Psoas muscle (tissue), 8 donors: ENCODE results near the gene SLC38A10. TPM values are rescaled to one million over a fixed set of nuclear protein-coding genes. Genes with fewer than 3 reads are reported as not detected.

ENCODE experiments used
- ATAC-seq, 4 donors: fragments of 200-7000 bp; cut with Tn5 transposase; one replicate each; pipeline ENCODE4 v1.9.1; 2020; ENCODE audit warnings: moderate library complexity in 3 of 4, mild to moderate bottlenecking in 2 of 4
- DNase-seq, 2 donors: peaks; one replicate each; pipeline ENCODE4 v3.0.0-alpha.2; 2020
- H3K27ac ChIP-seq: fragments of 200-600 bp; one replicate; pipeline ENCODE4 v1.8.0; 2022
- H3K27me3 ChIP-seq, 3 donors: fragments of 200-600 bp in 1 of 3; one replicate each; pipeline versions ENCODE4 v1.6.1 to v1.8.0; 2013 to 2022; ENCODE audit warnings: low read length in 2 of 3, mild to moderate bottlenecking in 2 of 3, moderate library complexity in 1 of 3; ENCODE audit not compliant: insufficient read depth in 3 of 3
- H3K36me3 ChIP-seq, 2 donors: fragments of 200-600 bp in 1 of 2; one replicate each; pipeline versions ENCODE4 v1.6.1 to v1.8.0; 2013 to 2022; ENCODE audit warnings: low read depth in 1 of 2, mild to moderate bottlenecking in 1 of 2, moderate library complexity in 1 of 2; ENCODE audit not compliant: insufficient read depth in 1 of 2
- H3K4me1 ChIP-seq: fragments of 200-600 bp; one replicate; pipeline ENCODE4 v1.8.0; 2022
- H3K4me3 ChIP-seq: fragments of 200-600 bp; one replicate; pipeline ENCODE4 v1.8.0; 2022; ENCODE audit warnings: mild to moderate bottlenecking
- H3K9me3 ChIP-seq: fragments of 200-600 bp; one replicate; pipeline ENCODE4 v1.8.0; 2022
- WGBS, 3 donors: extraction: QIAGEN DNeasy Blood & Tissue Kit; methylation state at CpG; one replicate each; pipeline versions ENCODE4 v1.1.6 to v1.1.7; 2013; 5-methylcytosine and 5-hydroxymethylcytosine counted together
- intact Hi-C, 2 donors: fragments of 100-400 bp; cut with DNase I; formaldehyde crosslinking; loops; one replicate each; pipeline versions ENCODE4 v1.11.0 to v1.14.2; 2022
- polyA plus RNA-seq, 3 donors: library from polyadenylated mRNA; stranded (reverse); fragments of 200-250 nt; gene quantifications; one replicate each; pipeline ENCODE4 v1.2.3, GENCODE V29; 2013
- total RNA-seq, 4 donors: library from RNA; stranded (reverse); fragmentation: NEBNext Ultra II Directional in 2 of 4; extraction: Animal tissue kit (Norgen Biotek cat#: 25700) in 2 of 4; gene quantifications; one replicate each; pipeline versions ENCODE4 v1.2.1 to v1.2.4, GENCODE V29; 2021 to 2023
- TF ChIP-seq, protein P1 (sequence below): fragments of 200-600 bp; IDR thresholded peaks from one replicate; pipeline ENCODE4 v1.8.0; 2022; ENCODE audit warnings: antibody characterized with exemption
- donor health status: healthy with polysubstance abuse.
- donor health status: DM: no; HTN: no; CAD: no; lungs with moderate emphysema.
- donor health status: Bipolar disorder and iron deficiency.
- donor health status: healthy.
- donor health status: DM: yes; HTN: yes; CAD: no.
- donor health status: DM: no; HTN: no; CAD: no.
- donor health status: DM: no; HTN: no; CAD: no.
- donor health status: DM: yes; HTN: yes; CAD: no.

SLC38A10 gene
- total and polyA plus RNA-seq, 7 donors: 16.7 to 40.6 (median 19.8) TPM

DNA sequence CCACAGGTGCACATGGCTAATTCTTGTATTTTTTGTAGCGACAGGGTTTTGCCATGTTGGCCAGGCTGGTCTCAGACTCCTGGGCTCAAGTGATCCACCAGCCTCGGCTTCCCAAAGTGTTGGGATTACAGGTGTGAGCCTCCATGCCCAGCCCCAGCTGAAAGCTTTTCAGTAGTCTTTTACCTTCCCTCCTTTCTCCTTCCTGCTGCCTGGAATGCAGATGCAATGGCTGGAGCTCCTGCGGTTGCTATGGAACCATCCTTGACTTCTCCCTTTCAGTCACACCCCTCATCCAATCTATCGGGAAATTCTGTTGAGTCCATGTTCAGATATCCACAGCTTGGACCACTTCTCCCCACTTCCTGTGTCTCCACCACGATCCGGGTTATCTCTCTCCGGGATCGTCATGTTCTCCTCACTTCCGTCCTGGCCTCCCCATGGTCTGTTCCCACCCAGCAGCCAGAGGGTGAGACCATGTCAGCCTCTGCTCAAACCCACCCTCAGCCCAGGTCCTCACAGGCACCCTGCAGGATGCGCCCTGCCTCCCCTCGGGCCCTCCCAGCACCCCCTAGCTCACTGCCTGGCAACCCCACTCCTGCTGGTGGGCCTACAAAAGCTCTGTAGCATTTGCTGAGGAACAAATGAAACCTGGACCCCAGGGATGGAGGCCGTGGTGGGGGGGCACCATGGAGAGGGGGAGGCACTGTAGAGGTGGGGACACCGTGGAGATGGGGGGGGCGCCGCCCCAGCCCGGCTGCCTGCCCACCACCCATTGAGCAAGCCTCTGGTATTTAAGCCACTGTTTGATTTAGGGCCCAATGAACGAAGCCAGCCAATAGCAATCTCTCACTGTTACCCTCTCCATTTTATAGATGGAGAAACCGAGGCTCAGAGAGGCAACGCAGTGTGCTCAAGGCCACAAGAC is 12.8 kb upstream of the SLC38A10 start:
- H3K4me3 ChIP-seq: peak overlapping the region; percentile 61
- H3K9me3 ChIP-seq: no peaks in the 10 kb centered on the region
- intact Hi-C loops: loop anchor here in 1 of 2 donors (5.0 kb wide), 1 partner anchor 79 kb away; no protein-coding TSS in a partner anchor
- H3K27ac ChIP-seq: peak overlapping the region; percentile 80
- peaks cover 17% of the 10 kb centered on the region for H3K4me1 ChIP-seq
- no peaks in the 10 kb centered on the region for H3K36me3 ChIP-seq
- ATAC-seq: no peak
- peak in 1 of 2 donors; percentile 16 for DNase-seq
- no peaks in the 10 kb centered on the region for H3K27me3 ChIP-seq
- TF ChIP-seq, protein P1, sequence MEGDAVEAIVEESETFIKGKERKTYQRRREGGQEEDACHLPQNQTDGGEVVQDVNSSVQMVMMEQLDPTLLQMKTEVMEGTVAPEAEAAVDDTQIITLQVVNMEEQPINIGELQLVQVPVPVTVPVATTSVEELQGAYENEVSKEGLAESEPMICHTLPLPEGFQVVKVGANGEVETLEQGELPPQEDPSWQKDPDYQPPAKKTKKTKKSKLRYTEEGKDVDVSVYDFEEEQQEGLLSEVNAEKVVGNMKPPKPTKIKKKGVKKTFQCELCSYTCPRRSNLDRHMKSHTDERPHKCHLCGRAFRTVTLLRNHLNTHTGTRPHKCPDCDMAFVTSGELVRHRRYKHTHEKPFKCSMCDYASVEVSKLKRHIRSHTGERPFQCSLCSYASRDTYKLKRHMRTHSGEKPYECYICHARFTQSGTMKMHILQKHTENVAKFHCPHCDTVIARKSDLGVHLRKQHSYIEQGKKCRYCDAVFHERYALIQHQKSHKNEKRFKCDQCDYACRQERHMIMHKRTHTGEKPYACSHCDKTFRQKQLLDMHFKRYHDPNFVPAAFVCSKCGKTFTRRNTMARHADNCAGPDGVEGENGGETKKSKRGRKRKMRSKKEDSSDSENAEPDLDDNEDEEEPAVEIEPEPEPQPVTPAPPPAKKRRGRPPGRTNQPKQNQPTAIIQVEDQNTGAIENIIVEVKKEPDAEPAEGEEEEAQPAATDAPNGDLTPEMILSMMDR: no peak
- WGBS, 3 donors: 91% methylated on average over 19 of the region's 19 CpGs

DNA sequence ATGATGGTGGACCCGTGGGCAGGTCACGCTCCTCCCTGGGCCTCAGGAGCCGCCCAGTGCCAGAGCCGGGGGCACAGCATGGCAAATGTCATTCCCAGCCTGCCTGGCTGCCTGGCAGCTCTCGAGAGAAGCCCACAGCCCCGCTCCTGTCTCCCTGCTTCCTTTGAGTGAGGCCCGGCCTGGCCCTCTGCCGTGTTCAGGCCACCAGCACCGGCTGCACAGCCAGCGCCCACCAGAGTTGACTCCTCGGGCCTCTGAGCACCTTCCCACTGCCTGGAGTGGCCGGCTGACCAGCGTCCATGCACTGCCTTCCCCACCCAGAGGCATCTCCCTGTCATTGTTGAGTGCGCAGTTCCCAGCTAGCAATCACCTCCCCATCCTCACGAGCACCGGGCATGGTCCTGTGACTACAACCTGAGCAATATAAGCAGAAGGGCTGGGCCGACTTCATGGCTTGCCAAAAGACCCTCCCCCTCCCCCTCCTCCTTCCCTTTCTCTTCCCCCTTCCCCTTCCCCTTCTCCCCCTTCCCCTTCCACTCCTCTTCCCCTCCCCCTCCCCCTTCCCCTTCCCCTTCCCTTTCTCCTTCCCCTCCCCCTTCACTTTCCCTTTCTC is 11.9 kb upstream of the SLC38A10 start:
- intact Hi-C loops: loop anchor here in 1 of 2 donors (5.0 kb wide), 1 partner anchor 80 kb away; no protein-coding TSS in a partner anchor
- H3K4me3 ChIP-seq: no peak overlapping the region
- ATAC-seq: no peak
- H3K27ac ChIP-seq: peak overlapping the region; percentile 71
- TF ChIP-seq, protein P1: no peak
- WGBS, 3 donors: 65 to 78% (median 74%) methylated on average over 15 to 17 of the region's 17 CpGs
- H3K9me3 ChIP-seq: no peaks in the 10 kb centered on the region
- no peak for DNase-seq
- H3K36me3 ChIP-seq: no peaks in the 10 kb centered on the region
- no peaks in the 10 kb centered on the region for H3K27me3 ChIP-seq
- H3K4me1 ChIP-seq: peaks cover 17% of the 10 kb centered on the region

DNA sequence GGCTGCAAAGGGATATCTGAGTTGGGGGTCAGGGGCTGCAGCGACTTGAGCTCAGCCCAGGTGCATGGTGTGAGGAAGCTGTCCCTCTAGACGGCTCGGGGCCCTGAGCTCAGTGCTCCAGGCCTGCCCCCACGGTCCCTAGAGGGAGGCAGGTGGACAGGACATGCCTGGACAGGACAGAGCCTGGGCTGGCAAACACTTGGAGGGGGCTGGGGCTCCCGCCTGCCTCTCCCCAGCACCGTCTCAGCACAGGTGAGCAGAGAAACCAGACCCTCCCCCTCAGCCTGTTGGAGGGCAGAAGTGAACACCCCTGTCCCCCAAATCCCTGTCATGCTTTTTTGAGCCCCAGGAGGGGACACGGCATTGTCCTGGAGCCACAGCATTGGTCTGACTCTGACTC is 11.4 kb upstream of the SLC38A10 start:
- Histone ChIP-seq H3K9me3 (no peaks in the 10 kb centered on the region), H3K27ac (peak overlapping the region; percentile 71), H3K36me3 (no peaks in the 10 kb centered on the region), H3K4me1 (peaks cover 17% of the 10 kb centered on the region), H3K4me3 (no peak overlapping the region), H3K27me3 (no peaks in the 10 kb centered on the region)
- WGBS, 3 donors: 85 to 90% (median 88%) methylated on average over 7 of the region's 7 CpGs
- TF ChIP-seq, protein P1: no peak
- intact Hi-C loops: loop anchor here in 1 of 2 donors (5.0 kb wide), 1 partner anchor 81 kb away; no protein-coding TSS in a partner anchor
- peak in 1 of 4 donors; percentile 38 for ATAC-seq
- no peak for DNase-seq

DNA sequence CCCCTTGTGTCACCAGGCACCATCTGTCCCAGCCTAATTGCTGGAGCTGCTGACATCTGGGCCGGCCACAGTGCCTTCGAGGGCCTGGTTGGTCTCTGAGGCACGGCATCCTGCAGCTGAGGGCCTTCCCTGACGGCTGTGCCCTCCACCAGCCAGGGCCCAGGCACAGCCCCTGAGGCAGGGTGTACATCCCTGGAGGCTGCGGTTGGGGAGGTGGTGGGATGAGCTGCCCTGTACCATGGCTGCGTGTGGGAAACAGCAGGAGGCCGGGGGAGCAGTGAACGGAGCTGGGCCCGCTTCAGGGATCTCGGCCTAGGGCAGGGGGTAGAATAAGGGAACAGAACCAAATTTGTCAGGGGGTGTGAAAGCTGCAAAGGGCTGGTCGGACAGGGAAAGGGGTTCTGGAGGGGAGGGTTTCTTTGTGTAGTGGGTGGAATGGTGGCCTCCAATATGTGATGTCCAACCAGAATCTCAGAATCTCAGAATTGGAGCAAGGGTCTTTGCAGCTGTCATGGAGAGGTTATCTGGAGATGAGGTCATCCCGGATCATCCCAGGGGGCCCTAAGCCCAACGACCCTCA is 10.0 kb upstream of the SLC38A10 start:
- 81 to 87% (median 83%) methylated on average over 12 to 13 of the region's 13 CpGs for WGBS, 3 donors
- no peaks in the 10 kb centered on the region for H3K27me3 ChIP-seq
- H3K9me3 ChIP-seq: no peaks in the 10 kb centered on the region
- ATAC-seq (no peak), DNase-seq (no peak)
- TF ChIP-seq, protein P1: no peak
- H3K4me3 ChIP-seq: no peak overlapping the region
- peaks cover 17% of the 10 kb centered on the region for H3K4me1 ChIP-seq
- H3K27ac ChIP-seq: no peak overlapping the region
- H3K36me3 ChIP-seq: no peaks in the 10 kb centered on the region
- intact Hi-C loops: loop anchor here in 1 of 2 donors (5.0 kb wide), 1 partner anchor 82 kb away; no protein-coding TSS in a partner anchor
